ENCODE data around the gene C12orf60.

DNA sequence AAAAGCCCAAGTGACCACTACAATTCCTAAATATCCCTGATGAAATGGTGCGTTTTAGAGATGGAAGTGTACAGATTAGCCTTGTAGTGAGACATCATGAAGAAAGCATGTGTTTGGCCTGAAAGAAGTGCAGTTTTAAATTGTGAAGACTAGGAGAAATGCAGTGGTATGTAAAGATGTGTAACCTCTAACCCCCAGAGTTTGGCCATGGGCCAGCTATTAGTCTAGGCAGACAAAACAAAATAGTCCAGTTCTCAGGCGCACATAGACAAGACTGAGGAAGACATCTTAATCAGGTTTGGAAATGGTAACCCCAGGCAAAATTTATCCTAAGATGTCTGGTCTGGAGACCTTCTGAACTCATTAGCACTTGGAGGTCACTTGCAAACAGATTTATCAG lies 23.6 kb upstream of the C12orf60 start:
- TF ChIP-seq, protein P1, sequence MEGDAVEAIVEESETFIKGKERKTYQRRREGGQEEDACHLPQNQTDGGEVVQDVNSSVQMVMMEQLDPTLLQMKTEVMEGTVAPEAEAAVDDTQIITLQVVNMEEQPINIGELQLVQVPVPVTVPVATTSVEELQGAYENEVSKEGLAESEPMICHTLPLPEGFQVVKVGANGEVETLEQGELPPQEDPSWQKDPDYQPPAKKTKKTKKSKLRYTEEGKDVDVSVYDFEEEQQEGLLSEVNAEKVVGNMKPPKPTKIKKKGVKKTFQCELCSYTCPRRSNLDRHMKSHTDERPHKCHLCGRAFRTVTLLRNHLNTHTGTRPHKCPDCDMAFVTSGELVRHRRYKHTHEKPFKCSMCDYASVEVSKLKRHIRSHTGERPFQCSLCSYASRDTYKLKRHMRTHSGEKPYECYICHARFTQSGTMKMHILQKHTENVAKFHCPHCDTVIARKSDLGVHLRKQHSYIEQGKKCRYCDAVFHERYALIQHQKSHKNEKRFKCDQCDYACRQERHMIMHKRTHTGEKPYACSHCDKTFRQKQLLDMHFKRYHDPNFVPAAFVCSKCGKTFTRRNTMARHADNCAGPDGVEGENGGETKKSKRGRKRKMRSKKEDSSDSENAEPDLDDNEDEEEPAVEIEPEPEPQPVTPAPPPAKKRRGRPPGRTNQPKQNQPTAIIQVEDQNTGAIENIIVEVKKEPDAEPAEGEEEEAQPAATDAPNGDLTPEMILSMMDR (IDR thresholded peaks at IDR 0.05), result no peak
- TF ChIP-seq POLR2A (IDR thresholded peaks at IDR 0.05) (no peak), EP300 (IDR thresholded peaks at IDR 0.05) (no peak)
